OCI-LY3 (cell line): Measurements from ENCODE around the gene ANKIB1.
A peak's percentile ranks its signal among the peaks of the same experiment; 100 is the strongest.

ENCODE experiments used
- H2AFZ ChIP-seq: fragments of 200-600, 300-600 bp; shearing (Covaris generic); 2 replicates; pipeline ENCODE4 v1.6.0; 2014; ENCODE audit warnings: antibody characterized with exemption, low read depth, low read length
- H3K27ac ChIP-seq: fragments of 200-600, 300-600 bp; sonication (generic); 2 replicates; pipeline ENCODE4 v1.5.1; 2014; ENCODE audit warnings: mild to moderate bottlenecking, low read length, moderate library complexity, mixed read lengths
- H3K27me3 ChIP-seq: fragments of 200-600, 300-600 bp; sonication (generic); 2 replicates; pipeline ENCODE4 v1.6.1; 2014; ENCODE audit warnings: low read depth, low read length, mixed read lengths
- H3K36me3 ChIP-seq: fragments of 200-600, 300-600 bp; sonication (generic); replicated peaks from 2 replicates; pipeline ENCODE3; 2014; ENCODE audit warnings: low read depth, low read length, mixed read lengths
- H3K4me1 ChIP-seq: fragments of 300-600, 200-600 bp; sonication (generic); 2 replicates; pipeline ENCODE4 v1.6.1; 2014; ENCODE audit warnings: low read length, mixed read lengths
- H3K4me2 ChIP-seq: fragments of 200-600, 300-600 bp; sonication (generic); 2 replicates; pipeline ENCODE4 v1.6.1; 2014; ENCODE audit warnings: low read length, mixed read lengths
- H3K4me3 ChIP-seq: fragments of 300-600, 200-600 bp; sonication (generic); 2 replicates; pipeline ENCODE4 v1.5.1; 2014; ENCODE audit warnings: antibody characterized with exemption, mild to moderate bottlenecking, low read length, moderate library complexity
- H3K79me2 ChIP-seq: fragments of 300-600, 200-600 bp; shearing (Covaris generic); 2 replicates; pipeline ENCODE4 v1.6.1; 2014; ENCODE audit warnings: mild to moderate bottlenecking, low read length, mixed read lengths
- H3K9ac ChIP-seq: fragments of 300-600, 200-600 bp; shearing (Covaris generic); 2 replicates; pipeline ENCODE4 v1.6.0; 2014; ENCODE audit warnings: mild to moderate bottlenecking, low read length, moderate library complexity
- H3K9me3 ChIP-seq: fragments of 200-600, 300-600 bp; shearing (Covaris generic); 2 replicates; pipeline ENCODE4 v1.6.1; 2014; ENCODE audit warnings: low read length, mixed read lengths; ENCODE audit not compliant: insufficient read depth
- H4K20me1 ChIP-seq: fragments of 200-600, 300-600 bp; sonication (generic); 2 replicates; pipeline ENCODE4 v1.6.1; 2016; ENCODE audit warnings: low read length, mixed read lengths; ENCODE audit not compliant: insufficient read depth
- CTCF ChIP-seq: fragments of 200-600, 300-600 bp; sonication (generic); IDR thresholded peaks from 2 replicates; pipeline ENCODE4 v1.5.1; 2014; ENCODE audit warnings: antibody characterized with exemption, low read length, low read depth
- EZH2phosphoT487 ChIP-seq: fragments of 200-600 bp; shearing (Covaris generic); IDR thresholded peaks from 2 replicates; pipeline ENCODE4 v1.6.1; 2018; ENCODE audit warnings: antibody characterized with exemption, mixed run types, low read depth

The ANKIB1 gene

GRCh38 chr7:92259062-92259461, 13.3 kb downstream of the ANKIB1 start:
- Histone ChIP-seq H3K4me2 (peak overlapping the region; percentile 49; the same call in 1 of the 2 replicates), H4K20me1 (peaks cover 3% of the 10 kb centered on the region; the same call in 1 of the 2 replicates), H3K27me3 (no peaks in the 10 kb centered on the region), H3K79me2 (peaks cover 39% of the 10 kb centered on the region), H3K4me1 (peaks cover 16% of the 10 kb centered on the region), H3K27ac (no peak overlapping the region), H3K36me3 (peaks cover 6% of the 10 kb centered on the region), H3K4me3 (no peak overlapping the region), H3K9me3 (no peaks in the 10 kb centered on the region), H3K9ac (no peak overlapping the region), H2AFZ (no peak overlapping the region)
- TF ChIP-seq CTCF (no peak), EZH2phosphoT487 (no peak)

GRCh38 chr7:92259610-92260247, 14.0 kb downstream of the ANKIB1 start:
- no peak overlapping the region for H2AFZ ChIP-seq
- H3K4me3 ChIP-seq: 0 out of 2 replicates have a peak overlapping the region, but pooled peaks have one; percentile 0
- peaks cover 16% of the 10 kb centered on the region for H3K4me1 ChIP-seq
- H3K9ac ChIP-seq: no peak overlapping the region
- peak overlapping the region; percentile 49 for H3K4me2 ChIP-seq
- no peaks in the 10 kb centered on the region for H3K9me3 ChIP-seq
- H3K79me2 ChIP-seq: peaks cover 34% of the 10 kb centered on the region
- H3K27ac ChIP-seq: peak overlapping the region; percentile 38
- no peaks in the 10 kb centered on the region for H3K27me3 ChIP-seq
- TF ChIP-seq EZH2phosphoT487: no peak
- TF ChIP-seq CTCF: no peak
- peaks cover 6% of the 10 kb centered on the region for H3K36me3 ChIP-seq
- H4K20me1 ChIP-seq: peaks cover 3% of the 10 kb centered on the region; the same call in 1 of the 2 replicates

GRCh38 chr7:92260248-92260781, 14.5 kb downstream of the ANKIB1 start:
- H3K27ac ChIP-seq: peak overlapping the region; percentile 38
- peaks cover 6% of the 10 kb centered on the region for H3K36me3 ChIP-seq
- H4K20me1 ChIP-seq: peaks cover 3% of the 10 kb centered on the region; the same call in 1 of the 2 replicates
- TF ChIP-seq CTCF (no peak), EZH2phosphoT487 (no peak)
- H3K4me3 ChIP-seq: no peak overlapping the region
- H3K4me1 ChIP-seq: peaks cover 16% of the 10 kb centered on the region
- H3K79me2 ChIP-seq: peaks cover 28% of the 10 kb centered on the region
- H3K9me3 ChIP-seq: no peaks in the 10 kb centered on the region
- no peaks in the 10 kb centered on the region for H3K27me3 ChIP-seq
- H2AFZ ChIP-seq: no peak overlapping the region
- H3K4me2 ChIP-seq: peak overlapping the region; percentile 49
- H3K9ac ChIP-seq: no peak overlapping the region

- Histone ChIP-seq H3K4me2 (no peak overlapping the region), H3K36me3 (peaks cover 6% of the 10 kb centered on the region), H3K4me1 (no peaks in the 10 kb centered on the region), H3K9me3 (no peaks in the 10 kb centered on the region), H3K4me3 (no peak overlapping the region), H3K27me3 (no peaks in the 10 kb centered on the region), H3K9ac (no peak overlapping the region), H2AFZ (no peak overlapping the region), H4K20me1 (peaks cover under 1% of the 10 kb centered on the region; the same call in 1 of the 2 replicates), H3K79me2 (peaks cover 4% of the 10 kb centered on the region; the same call in 1 of the 2 replicates), H3K27ac (no peak overlapping the region)
- TF ChIP-seq CTCF: no peak
- no peak for TF ChIP-seq EZH2phosphoT487
Measured at GRCh38 chr7:92266415-92267241, 20.9 kb downstream of the ANKIB1 start.
